ENCODE data around the gene ERBIN. TPM values are rescaled to one million over a fixed set of nuclear protein-coding genes. Genes with fewer than 3 reads are reported as not detected.

The ERBIN gene
- total and polyA plus RNA-seq, 10 of the 15 experiments (the other 5 are each of a cell fraction or from before 2014, with no cell fraction given): 9.5 to 91.1 (median 49.4) TPM

DNA sequence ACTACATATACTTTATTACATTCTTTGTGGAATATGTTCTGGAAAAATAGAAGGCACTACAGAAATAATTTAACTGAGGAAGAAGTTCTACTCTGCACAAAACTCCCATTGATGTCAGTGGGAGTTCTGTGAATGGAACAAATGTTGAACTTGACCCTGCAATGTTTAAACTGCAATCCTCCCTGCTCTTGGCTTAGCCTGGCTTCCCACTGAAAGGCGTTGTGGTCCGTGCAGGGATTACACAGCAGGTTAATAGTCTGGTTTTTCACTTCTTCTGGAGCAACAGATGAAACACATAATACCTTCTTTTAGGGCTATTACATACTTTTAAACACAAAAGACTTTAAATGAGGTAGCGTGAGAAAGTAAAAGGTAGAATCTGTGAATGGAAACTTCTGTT lies 12.9 kb upstream of the ERBIN start:
- no peaks in the 10 kb centered on the region for H3K4me1 ChIP-seq (ENCODE audit: control insufficient read depth, insufficient read depth, low read length)
- RAD21 ChIA-PET (ENCODE audit: unreplicated experiment): no interaction called here
- CTCF ChIA-PET: interaction anchor here (1.2 kb wide), 1 partner anchor 19 kb away, joined by 3 read pairs; no protein-coding TSS in a partner anchor
- 97% methylated on average over 3 of the region's 3 CpGs for WGBS (ENCODE audit: insufficient coverage, insufficient replicate concordance, low lambda C conversion rate, missing lambda C conversion rate)
- FAIRE-seq (no peak), ATAC-seq (no peak), DNase-seq (ENCODE audit: low read depth, low spot score) (no peak)
- no peaks in the 10 kb centered on the region for H3K79me2 ChIP-seq (ENCODE audit: control insufficient read depth, insufficient read depth, low read length)
- in situ Hi-C loops (cut with MboI): no loop called here
- no peaks in the 10 kb centered on the region for H3K9me3 ChIP-seq (replicated peaks; ENCODE audit: control insufficient read depth, insufficient read depth, low read length)
- SMC1A ChIA-PET (ENCODE audit: uncharacterized antibody, unreplicated experiment): no interaction called here
- TF ChIP-seq ZBED1 (IDR thresholded peaks at IDR 0.05; ENCODE audit: borderline replicate concordance): no peak
- TF ChIP-seq ZZZ3 (IDR thresholded peaks at IDR 0.05; ENCODE audit: control insufficient read depth, insufficient read length, low read depth): no peak
- no peak for TF ChIP-seq BRCA1 (IDR thresholded peaks at IDR 0.05; ENCODE audit: low read depth, low read length)
- TF ChIP-seq SUZ12 (IDR thresholded peaks at IDR 0.05; ENCODE audit: unreplicated experiment): no peak
- TF ChIP-seq CBFB (IDR thresholded peaks at IDR 0.05; ENCODE audit: low read depth): no peak
- no peak for TF ChIP-seq NFYA (IDR thresholded peaks at IDR 0.05; ENCODE audit: borderline replicate concordance, low read depth, low read length)
- TF ChIP-seq RB1 (IDR thresholded peaks at IDR 0.05; ENCODE audit: borderline replicate concordance): no peak
- POLR2A ChIA-PET: no interaction called here
- no peaks in the 10 kb centered on the region for H3K27me3 ChIP-seq (replicated peaks in 1 of 2; ENCODE audit: control insufficient read depth in 2 of 2, insufficient read depth in 2 of 2, low read length in 1 of 2)
- no peak overlapping the region for H3K4me2 ChIP-seq (ENCODE audit: control insufficient read depth, insufficient read depth)
- H3K27ac ChIP-seq (ENCODE audit: control insufficient read depth, insufficient read depth): no peak overlapping the region
- no peak overlapping the region for H3K4me3 ChIP-seq
- intact Hi-C loops (cut with micrococcal nuclease; ENCODE audit: unreplicated experiment): no loop called here
- no peaks in the 10 kb centered on the region for H3K36me3 ChIP-seq (ENCODE audit: control insufficient read depth in 2 of 2, insufficient read depth in 2 of 2, low read length in 1 of 2)
- no TSS peak for BruUV-seq (replicated peaks)
- H3K9ac ChIP-seq (ENCODE audit: control insufficient read depth, insufficient read depth, low read length): no peak overlapping the region
- H2AFZ ChIP-seq (ENCODE audit: control insufficient read depth, low read depth, low read length): no peak overlapping the region
- H4K20me1 ChIP-seq (ENCODE audit: control insufficient read depth, insufficient read depth): no peaks in the 10 kb centered on the region

DNA sequence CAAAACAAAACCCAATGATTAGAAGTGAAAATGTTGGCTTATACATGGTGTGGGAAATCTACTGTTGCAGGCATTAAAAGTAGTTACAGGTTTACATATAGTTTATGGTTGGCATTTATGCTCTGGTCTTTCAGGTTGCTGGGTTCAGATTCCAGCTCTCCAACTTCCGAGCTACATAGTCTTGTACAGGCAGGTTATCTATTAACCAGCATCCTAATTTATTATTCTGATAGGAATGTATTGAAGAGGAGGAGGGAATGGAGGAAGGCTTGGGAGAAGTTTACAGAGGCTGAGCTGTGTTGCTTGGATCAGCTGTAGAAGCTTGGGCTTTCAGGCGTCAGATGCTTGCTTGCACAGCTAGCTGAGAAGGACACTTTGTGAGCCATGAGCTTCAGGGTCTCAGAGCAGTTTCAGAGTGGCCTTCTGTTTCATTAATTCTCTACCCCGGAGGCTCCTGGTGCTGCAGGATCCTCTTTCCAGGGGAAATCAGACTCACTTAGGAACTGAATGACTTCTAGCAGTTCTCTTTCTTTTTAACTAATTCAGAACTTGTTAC lies 11.7 kb upstream of the ERBIN start:
- no peak overlapping the region for H3K4me2 ChIP-seq (ENCODE audit: control insufficient read depth, insufficient read depth)
- WGBS (ENCODE audit: insufficient coverage, insufficient replicate concordance, low lambda C conversion rate, missing lambda C conversion rate): 63% methylated on average over 3 of the region's 3 CpGs
- intact Hi-C loops (cut with micrococcal nuclease; ENCODE audit: unreplicated experiment): no loop called here
- no peak overlapping the region for H2AFZ ChIP-seq (ENCODE audit: control insufficient read depth, low read depth, low read length)
- FAIRE-seq (no peak), DNase-seq (ENCODE audit: low read depth, low spot score) (no peak), ATAC-seq (no peak)
- H3K4me3 ChIP-seq: no peak overlapping the region
- POLR2A ChIA-PET: interaction anchor here (0.5 kb wide), 1 partner anchor 244 kb away, joined by 3 read pairs; no protein-coding TSS in a partner anchor
- no peaks in the 10 kb centered on the region for H3K9me3 ChIP-seq (replicated peaks; ENCODE audit: control insufficient read depth, insufficient read depth, low read length)
- CTCF ChIA-PET: interaction anchor here (1.2 kb wide), 1 partner anchor 20 kb away, joined by 3 read pairs; no protein-coding TSS in a partner anchor
- BruUV-seq (replicated peaks): no TSS peak
- no peaks in the 10 kb centered on the region for H4K20me1 ChIP-seq (ENCODE audit: control insufficient read depth, insufficient read depth)
- H3K9ac ChIP-seq (ENCODE audit: control insufficient read depth, insufficient read depth, low read length): no peak overlapping the region
- SMC1A ChIA-PET (ENCODE audit: uncharacterized antibody, unreplicated experiment): interaction anchor here (0.6 kb wide), 2 partner anchors 256 to 685 kb away, joined by 3 read pairs; no protein-coding TSS in a partner anchor
- H3K4me1 ChIP-seq (ENCODE audit: control insufficient read depth, insufficient read depth, low read length): no peaks in the 10 kb centered on the region
- no peaks in the 10 kb centered on the region for H3K36me3 ChIP-seq (ENCODE audit: control insufficient read depth in 2 of 2, insufficient read depth in 2 of 2, low read length in 1 of 2)
- H3K79me2 ChIP-seq (ENCODE audit: control insufficient read depth, insufficient read depth, low read length): no peaks in the 10 kb centered on the region
- no peaks in the 10 kb centered on the region for H3K27me3 ChIP-seq (replicated peaks in 1 of 2; ENCODE audit: control insufficient read depth in 2 of 2, insufficient read depth in 2 of 2, low read length in 1 of 2)
- RAD21 ChIA-PET (ENCODE audit: unreplicated experiment): no interaction called here
- no peak overlapping the region for H3K27ac ChIP-seq (ENCODE audit: control insufficient read depth, insufficient read depth)
- in situ Hi-C loops (cut with MboI): no loop called here
- TF ChIP-seq YY1 (IDR thresholded peaks at IDR 0.05; ENCODE audit: low read depth, low read length): no peak
- no peak for TF ChIP-seq BACH1 (IDR thresholded peaks at IDR 0.05; ENCODE audit: borderline replicate concordance)
- TF ChIP-seq FOXK2 (IDR thresholded peaks at IDR 0.05): no peak
- TF ChIP-seq, protein P1, sequence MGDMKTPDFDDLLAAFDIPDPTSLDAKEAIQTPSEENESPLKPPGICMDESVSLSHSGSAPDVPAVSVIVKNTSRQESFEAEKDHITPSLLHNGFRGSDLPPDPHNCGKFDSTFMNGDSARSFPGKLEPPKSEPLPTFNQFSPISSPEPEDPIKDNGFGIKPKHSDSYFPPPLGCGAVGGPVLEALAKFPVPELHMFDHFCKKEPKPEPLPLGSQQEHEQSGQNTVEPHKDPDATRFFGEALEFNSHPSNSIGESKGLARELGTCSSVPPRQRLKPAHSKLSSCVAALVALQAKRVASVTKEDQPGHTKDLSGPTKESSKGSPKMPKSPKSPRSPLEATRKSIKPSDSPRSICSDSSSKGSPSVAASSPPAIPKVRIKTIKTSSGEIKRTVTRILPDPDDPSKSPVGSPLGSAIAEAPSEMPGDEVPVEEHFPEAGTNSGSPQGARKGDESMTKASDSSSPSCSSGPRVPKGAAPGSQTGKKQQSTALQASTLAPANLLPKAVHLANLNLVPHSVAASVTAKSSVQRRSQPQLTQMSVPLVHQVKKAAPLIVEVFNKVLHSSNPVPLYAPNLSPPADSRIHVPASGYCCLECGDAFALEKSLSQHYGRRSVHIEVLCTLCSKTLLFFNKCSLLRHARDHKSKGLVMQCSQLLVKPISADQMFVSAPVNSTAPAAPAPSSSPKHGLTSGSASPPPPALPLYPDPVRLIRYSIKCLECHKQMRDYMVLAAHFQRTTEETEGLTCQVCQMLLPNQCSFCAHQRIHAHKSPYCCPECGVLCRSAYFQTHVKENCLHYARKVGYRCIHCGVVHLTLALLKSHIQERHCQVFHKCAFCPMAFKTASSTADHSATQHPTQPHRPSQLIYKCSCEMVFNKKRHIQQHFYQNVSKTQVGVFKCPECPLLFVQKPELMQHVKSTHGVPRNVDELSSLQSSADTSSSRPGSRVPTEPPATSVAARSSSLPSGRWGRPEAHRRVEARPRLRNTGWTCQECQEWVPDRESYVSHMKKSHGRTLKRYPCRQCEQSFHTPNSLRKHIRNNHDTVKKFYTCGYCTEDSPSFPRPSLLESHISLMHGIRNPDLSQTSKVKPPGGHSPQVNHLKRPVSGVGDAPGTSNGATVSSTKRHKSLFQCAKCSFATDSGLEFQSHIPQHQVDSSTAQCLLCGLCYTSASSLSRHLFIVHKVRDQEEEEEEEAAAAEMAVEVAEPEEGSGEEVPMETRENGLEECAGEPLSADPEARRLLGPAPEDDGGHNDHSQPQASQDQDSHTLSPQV (IDR thresholded peaks at IDR 0.05): no peak
- TF ChIP-seq JUND (IDR thresholded peaks at IDR 0.05; ENCODE audit: low read depth, low read length): no peak
- TF ChIP-seq RFX5 (IDR thresholded peaks at IDR 0.05; ENCODE audit: low read depth, low read length): no peak

All from GM12878 (cell line).